Keratinocyte (primary cell): ENCODE data around the gene MAGI2. TPM values are rescaled to one million over a fixed set of nuclear protein-coding genes. Genes with fewer than 3 reads are reported as not detected.

Source experiments
- DNase-seq: peaks from one replicate; pipeline ENCODE4 v3.0.0-alpha.2; 2011; ENCODE audit warnings: low read depth, missing footprints, low spot score
- FAIRE-seq: peaks from 2 replicates; lab custom pipeline; 2011; peaks lifted over from hg19 to GRCh38; lab: Jason Lieb, UNC
- H2AFZ ChIP-seq: 2 replicates; pipeline ENCODE4 v1.6.0; 2012; ENCODE audit warnings: low read length, control low read depth, inconsistent platforms; ENCODE audit not compliant: control insufficient read depth
- H3K27ac ChIP-seq: 2 replicates; pipeline ENCODE4 v1.5.1; 2011; ENCODE audit warnings: low read length; ENCODE audit not compliant: control insufficient read depth, insufficient read depth
- H3K27me3 ChIP-seq: 3 replicates; pipeline ENCODE4 v1.6.0; 2011; ENCODE audit warnings: low read length; ENCODE audit not compliant: control insufficient read depth, insufficient read depth; ENCODE audit errors: extremely low read depth
- H3K36me3 ChIP-seq, 2 experiments: 2 replicates in 1 of 2; 3 replicates in 1 of 2; pipeline ENCODE4 v1.5.1; 2011; ENCODE audit warnings: low read length in 2 of 2, mild to moderate bottlenecking in 1 of 2; ENCODE audit not compliant: control insufficient read depth in 2 of 2, insufficient read depth in 2 of 2; ENCODE audit errors: extremely low read depth in 1 of 2
- H3K4me1 ChIP-seq: 3 replicates; pipeline ENCODE4 v1.5.1; 2011; ENCODE audit warnings: low read length; ENCODE audit not compliant: control insufficient read depth, insufficient read depth; ENCODE audit errors: extremely low read depth
- H3K4me2 ChIP-seq: 3 replicates; pipeline ENCODE4 v1.6.0; 2011; ENCODE audit warnings: low read depth, low read length; ENCODE audit not compliant: control insufficient read depth, insufficient read depth; ENCODE audit errors: extremely low read depth
- H3K4me3 ChIP-seq, 3 experiments: fragments of 200-600 bp in 1 of 3; sonication (generic) in 1 of 3; 2 replicates in 2 of 3; 3 replicates in 1 of 3; pipeline ENCODE4 v1.5.1; 2011 to 2016; ENCODE audit warnings: low read length in 3 of 3, mild to moderate bottlenecking in 3 of 3, control low read depth in 2 of 3, inconsistent platforms in 1 of 3, low read depth in 1 of 3, mixed read lengths in 1 of 3, mixed run types in 1 of 3, moderate library complexity in 1 of 3; ENCODE audit not compliant: control insufficient read depth in 2 of 3, insufficient read depth in 2 of 3; ENCODE audit errors: extremely low read depth in 1 of 3
- H3K79me2 ChIP-seq: 2 replicates; pipeline ENCODE4 v1.6.0; 2012; ENCODE audit warnings: low read length; ENCODE audit not compliant: control insufficient read depth, insufficient read depth
- H3K9ac ChIP-seq: 3 replicates; pipeline ENCODE4 v1.6.0; 2011; ENCODE audit warnings: low read length; ENCODE audit not compliant: control insufficient read depth, insufficient read depth; ENCODE audit errors: extremely low read depth
- H3K9me1 ChIP-seq: 3 replicates; pipeline ENCODE4 v1.6.0; 2011; ENCODE audit warnings: low read length; ENCODE audit not compliant: control insufficient read depth, insufficient read depth; ENCODE audit errors: extremely low read depth
- H3K9me3 ChIP-seq: 2 replicates; pipeline ENCODE4 v1.5.1; 2012; ENCODE audit warnings: low read depth, low read length; ENCODE audit not compliant: control insufficient read depth
- H4K20me1 ChIP-seq: 3 replicates; pipeline ENCODE4 v1.6.0; 2011; ENCODE audit warnings: low read length; ENCODE audit not compliant: control insufficient read depth, insufficient read depth; ENCODE audit errors: extremely low read depth
- EZH2 ChIP-seq: IDR thresholded peaks from one replicate; pipeline ENCODE4 v1.6.1; 2012; ENCODE audit warnings: inconsistent platforms, mild to moderate bottlenecking, low read length, moderate library complexity
- dilution Hi-C: fragments of 300-500 bp; cut with MboI; formaldehyde crosslinking; loops from one replicate; pipeline ENCODE4 v1.7.0; 2020; ENCODE audit warnings: low sequenced_read_pairs; ENCODE audit not compliant: extremely low pct_ligation_motif_present
- polyA plus RNA-seq, 5 experiments: library from polyadenylated mRNA; depleted of rRNA in 3 of 5; stranded (reverse) in 3 of 5; stranded (forward) in 1 of 5; unstranded in 1 of 5; fragments of >200 nt; gene quantifications; 1 replicate in 1 of 5; 2 replicates in 3 of 5; 3 replicates in 1 of 5; pipeline versions ENCODE4 v1.2.1 to v1.2.3, GENCODE V29; 2011 to 2012; ENCODE audit warnings: missing spikeins in 2 of 5, low read depth in 1 of 5, low replicate concordance in 1 of 5
- TF ChIP-seq, protein P1 (sequence below), 3 experiments: IDR thresholded peaks in 1 of 3; conservative IDR thresholded peaks in 1 of 3; optimal IDR thresholded peaks in 1 of 3; 2 replicates in 2 of 3; 3 replicates in 1 of 3; pipeline versions ENCODE3 to v1.5.1; 2011; ENCODE audit warnings: low read length in 3 of 3, mild to moderate bottlenecking in 3 of 3, moderate library complexity in 2 of 3, control low read depth in 1 of 3, inconsistent platforms in 1 of 3; ENCODE audit not compliant: insufficient read depth in 2 of 3; ENCODE audit errors: extremely low read depth in 1 of 3

Gene MAGI2
- polyA plus RNA-seq, 1 donor (not counting 4 experiments of a cell fraction or from before 2014, with no cell fraction given), result 0.07 TPM

DNA sequence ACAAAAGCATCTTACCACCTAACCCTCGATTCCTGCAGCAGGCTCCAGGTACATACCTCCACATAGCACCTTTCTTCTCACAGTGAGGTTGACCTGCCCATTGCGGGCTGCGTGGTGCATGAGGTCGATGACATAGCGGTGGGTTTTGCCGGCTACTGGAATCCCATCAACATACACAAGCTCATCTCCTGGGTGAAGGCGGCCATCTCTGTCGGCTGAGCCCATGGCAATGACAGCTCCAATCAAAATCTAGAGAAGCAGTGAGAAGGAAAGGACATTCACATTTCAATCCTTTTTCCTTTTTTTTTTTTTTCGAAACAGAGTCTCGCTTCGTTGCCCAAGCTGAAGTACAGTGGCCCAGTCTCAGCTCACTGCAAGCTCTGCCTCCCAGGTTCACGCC lies 1285.6 kb downstream of the MAGI2 start:
- Histone ChIP-seq H3K4me1 (no peaks in the 10 kb centered on the region), H2AFZ (no peak overlapping the region), H3K9me3 (no peaks in the 10 kb centered on the region), H3K79me2 (no peaks in the 10 kb centered on the region), H3K4me2 (no peak overlapping the region), H3K9me1 (no peaks in the 10 kb centered on the region), H3K36me3 (no peaks in the 10 kb centered on the region), H4K20me1 (no peaks in the 10 kb centered on the region), H3K9ac (no peak overlapping the region), H3K27me3 (no peaks in the 10 kb centered on the region), H3K27ac (no peak overlapping the region), H3K4me3 (no peak overlapping the region)
- no peak for FAIRE-seq
- dilution Hi-C loops, result no loop called here
- DNase-seq, result no peak
- no peak for TF ChIP-seq EZH2
- TF ChIP-seq, protein P1, sequence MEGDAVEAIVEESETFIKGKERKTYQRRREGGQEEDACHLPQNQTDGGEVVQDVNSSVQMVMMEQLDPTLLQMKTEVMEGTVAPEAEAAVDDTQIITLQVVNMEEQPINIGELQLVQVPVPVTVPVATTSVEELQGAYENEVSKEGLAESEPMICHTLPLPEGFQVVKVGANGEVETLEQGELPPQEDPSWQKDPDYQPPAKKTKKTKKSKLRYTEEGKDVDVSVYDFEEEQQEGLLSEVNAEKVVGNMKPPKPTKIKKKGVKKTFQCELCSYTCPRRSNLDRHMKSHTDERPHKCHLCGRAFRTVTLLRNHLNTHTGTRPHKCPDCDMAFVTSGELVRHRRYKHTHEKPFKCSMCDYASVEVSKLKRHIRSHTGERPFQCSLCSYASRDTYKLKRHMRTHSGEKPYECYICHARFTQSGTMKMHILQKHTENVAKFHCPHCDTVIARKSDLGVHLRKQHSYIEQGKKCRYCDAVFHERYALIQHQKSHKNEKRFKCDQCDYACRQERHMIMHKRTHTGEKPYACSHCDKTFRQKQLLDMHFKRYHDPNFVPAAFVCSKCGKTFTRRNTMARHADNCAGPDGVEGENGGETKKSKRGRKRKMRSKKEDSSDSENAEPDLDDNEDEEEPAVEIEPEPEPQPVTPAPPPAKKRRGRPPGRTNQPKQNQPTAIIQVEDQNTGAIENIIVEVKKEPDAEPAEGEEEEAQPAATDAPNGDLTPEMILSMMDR (optimal IDR thresholded peaks at IDR 0.05 in 1 of 3, IDR thresholded peaks at IDR 0.05 in 1 of 3, conservative IDR thresholded peaks at IDR 0.05 in 1 of 3; ENCODE audit: extremely low read depth in 1 of 3, insufficient read depth in 2 of 3, low read length in 3 of 3), result no peak

DNA sequence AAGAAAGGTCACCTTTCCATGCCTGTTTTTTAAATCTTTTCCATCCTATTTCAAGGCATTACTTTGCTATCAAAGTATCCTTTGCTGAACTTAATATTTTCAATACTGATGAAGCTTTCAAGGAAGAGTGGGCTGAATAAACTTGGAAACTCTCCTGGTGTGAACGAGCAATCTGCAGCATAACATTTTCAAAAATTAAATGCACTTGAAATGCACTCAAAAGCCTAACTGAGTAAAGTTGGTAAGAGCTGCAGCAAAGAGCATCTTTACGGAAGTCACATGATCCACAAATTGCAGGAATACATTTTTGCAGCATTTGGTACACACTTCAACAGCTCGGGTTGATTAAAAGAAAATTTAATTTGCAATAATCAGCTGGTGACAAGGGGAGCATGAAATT lies 1287.6 kb downstream of the MAGI2 start:
- Histone ChIP-seq H3K4me1 (no peaks in the 10 kb centered on the region), H3K9me1 (no peaks in the 10 kb centered on the region), H3K27ac (no peak overlapping the region), H2AFZ (no peak overlapping the region), H3K4me3 (no peak overlapping the region), H3K4me2 (no peak overlapping the region), H4K20me1 (no peaks in the 10 kb centered on the region), H3K27me3 (no peaks in the 10 kb centered on the region), H3K79me2 (no peaks in the 10 kb centered on the region), H3K9me3 (no peaks in the 10 kb centered on the region), H3K9ac (no peak overlapping the region), H3K36me3 (no peaks in the 10 kb centered on the region)
- dilution Hi-C loops, result no loop called here
- FAIRE-seq, result no peak
- no peak for TF ChIP-seq EZH2
- TF ChIP-seq, protein P1 (optimal IDR thresholded peaks at IDR 0.05 in 1 of 3, IDR thresholded peaks at IDR 0.05 in 1 of 3, conservative IDR thresholded peaks at IDR 0.05 in 1 of 3; ENCODE audit: extremely low read depth in 1 of 3, insufficient read depth in 2 of 3, low read length in 3 of 3), result no peak
- no peak for DNase-seq
